H1 (cell line): Measurements from ENCODE around the gene MYLK. TPM values are rescaled to one million over a fixed set of nuclear protein-coding genes. Genes with fewer than 3 reads are reported as not detected.

Experiments
- CTCF ChIA-PET: fragments of 300-600 bp; sonication (Branson Sonifier 250); formaldehyde crosslinking; loops from one replicate; lab custom pipeline; 2021; ENCODE audit not compliant: partially characterized antibody; lab: Charles Lee
- POLR2A ChIA-PET: fragments of 300-600 bp; sonication (Branson Sonifier 250); formaldehyde crosslinking; loops from one replicate; lab custom pipeline; 2021; ENCODE audit warnings: inconsistent platforms; ENCODE audit not compliant: partially characterized antibody; lab: Charles Lee
- DNase-seq, 2 experiments: peaks; one replicate each; pipeline versions ENCODE4 v3.0.0 to v3.0.0-alpha.2; 2010 to 2022; ENCODE audit warnings: low spot score in 2 of 2, low read depth in 1 of 2, mixed read lengths in 1 of 2
- FAIRE-seq: peaks from 2 replicates; lab custom pipeline; 2011; peaks lifted over from hg19 to GRCh38; lab: Jason Lieb, UNC
- H2AFZ ChIP-seq: 2 replicates; pipeline ENCODE4 v1.8.1; 2012; ENCODE audit warnings: low read length, inconsistent platforms
- H2AK5ac ChIP-seq: 2 replicates; pipeline ENCODE4 v1.6.1; 2013; ENCODE audit warnings: low read depth, low read length
- H2BK120ac ChIP-seq: replicated peaks from 2 replicates; pipeline ENCODE3; 2013; ENCODE audit warnings: low read depth, low read length, inconsistent platforms
- H2BK12ac ChIP-seq: 2 replicates; pipeline ENCODE4 v1.6.1; 2013; ENCODE audit warnings: low read depth, low read length
- H2BK15ac ChIP-seq: 2 replicates; pipeline ENCODE4 v1.6.1; 2013; ENCODE audit warnings: low read length
- H2BK20ac ChIP-seq: 2 replicates; pipeline ENCODE4 v1.6.1; 2013; ENCODE audit warnings: low read length
- H2BK5ac ChIP-seq: 2 replicates; pipeline ENCODE4 v1.6.1; 2013; ENCODE audit warnings: low read depth, low read length
- H3K14ac ChIP-seq: 2 replicates; pipeline ENCODE4 v1.6.1; 2013; ENCODE audit warnings: inconsistent platforms; ENCODE audit not compliant: insufficient read length
- H3K18ac ChIP-seq: 2 replicates; pipeline ENCODE4 v1.6.1; 2013; ENCODE audit warnings: low read length; ENCODE audit errors: extremely low read depth
- H3K23ac ChIP-seq: 2 replicates; pipeline ENCODE4 v1.6.1; 2013; ENCODE audit warnings: inconsistent platforms; ENCODE audit not compliant: insufficient read length
- H3K23me2 ChIP-seq: 2 replicates; pipeline ENCODE4 v1.6.1; 2013; ENCODE audit warnings: low read depth, low read length
- H3K27ac ChIP-seq: 2 replicates; pipeline ENCODE4 v1.6.1; 2011; ENCODE audit warnings: low read depth, low read length, inconsistent platforms
- H3K27me3 ChIP-seq, 4 experiments: replicated peaks in 1 of 4; 1 replicate in 1 of 4; 2 replicates in 3 of 4; pipeline versions ENCODE4 v1.6.1 to v1.8.1; 2011 to 2013; ENCODE audit warnings: low read length in 3 of 4, mild to moderate bottlenecking in 3 of 4, inconsistent platforms in 2 of 4, mixed read lengths in 2 of 4, moderate library complexity in 1 of 4; ENCODE audit not compliant: control insufficient read depth in 3 of 4, insufficient read depth in 3 of 4; ENCODE audit errors: extremely low read depth in 1 of 4
- H3K36me3 ChIP-seq, 4 experiments: 2 replicates each; pipeline versions ENCODE4 v1.6.1 to v1.8.1; 2011 to 2013; ENCODE audit warnings: mild to moderate bottlenecking in 4 of 4, low read length in 3 of 4, moderate library complexity in 2 of 4, control low read depth in 1 of 4, inconsistent platforms in 1 of 4; ENCODE audit not compliant: insufficient read depth in 4 of 4, control insufficient read depth in 2 of 4
- H3K4ac ChIP-seq: replicated peaks from 2 replicates; pipeline ENCODE3; 2013; ENCODE audit warnings: low read length, low read depth, mixed read lengths, inconsistent platforms; ENCODE audit not compliant: insufficient read length
- H3K4me1 ChIP-seq, 4 experiments: replicated peaks in 1 of 4; 1 replicate in 1 of 4; 2 replicates in 3 of 4; pipeline versions ENCODE4 v1.6.1 to v1.8.1; 2011 to 2013; ENCODE audit warnings: low read length in 3 of 4, inconsistent platforms in 2 of 4, mixed read lengths in 1 of 4; ENCODE audit not compliant: insufficient read depth in 4 of 4, control insufficient read depth in 3 of 4
- H3K4me2 ChIP-seq, 2 experiments: 2 replicates each; pipeline versions ENCODE4 v1.6.1 to v1.8.1; 2011 to 2013; ENCODE audit warnings: low read depth in 2 of 2, low read length in 2 of 2, control low read depth in 1 of 2, inconsistent platforms in 1 of 2, mild to moderate bottlenecking in 1 of 2; ENCODE audit not compliant: insufficient read depth in 1 of 2
- H3K4me3 ChIP-seq, 4 experiments: fragments of 200-600, 300-600 bp in 1 of 4; sonication (generic), shearing (Covaris generic), sonication (Bioruptor Twin) in 1 of 4; 2 replicates each; pipeline versions ENCODE4 v1.5.1 to v1.8.1; 2011 to 2016; ENCODE audit warnings: low read length in 4 of 4, low read depth in 3 of 4, control low read depth in 2 of 4, inconsistent platforms in 2 of 4, mild to moderate bottlenecking in 2 of 4, mixed read lengths in 1 of 4, moderate library complexity in 1 of 4; ENCODE audit not compliant: insufficient read depth in 2 of 4; ENCODE audit errors: extremely low read depth in 1 of 4
- H3K56ac ChIP-seq: replicated peaks from 2 replicates; pipeline ENCODE3; 2013; ENCODE audit warnings: low read depth, mild to moderate bottlenecking, mixed read lengths, low read length, inconsistent platforms; ENCODE audit not compliant: insufficient read length
- H3K79me1 ChIP-seq: 2 replicates; pipeline ENCODE4 v1.6.1; 2013; ENCODE audit warnings: low read depth, low read length, control low read depth
- H3K79me2 ChIP-seq, 2 experiments: 2 replicates each; pipeline versions ENCODE4 v1.6.1 to v1.8.1; 2012 to 2013; ENCODE audit warnings: low read length in 2 of 2, mild to moderate bottlenecking in 2 of 2, inconsistent platforms in 1 of 2; ENCODE audit not compliant: insufficient read depth in 2 of 2, control insufficient read depth in 1 of 2
- H3K9ac ChIP-seq, 4 experiments: replicated peaks in 1 of 4; 1 replicate in 1 of 4; 2 replicates in 3 of 4; pipeline versions ENCODE4 v1.6.1 to v1.8.1; 2011 to 2013; ENCODE audit warnings: low read depth in 3 of 4, low read length in 3 of 4, control low read depth in 2 of 4, mild to moderate bottlenecking in 2 of 4, moderate library complexity in 2 of 4, inconsistent platforms in 1 of 4; ENCODE audit errors: extremely low read depth in 1 of 4
- H3K9me3 ChIP-seq, 2 experiments: 2 replicates each; pipeline versions ENCODE4 v1.6.1 to v1.8.1; 2012 to 2013; ENCODE audit warnings: mild to moderate bottlenecking in 2 of 2, moderate library complexity in 2 of 2, control low read depth in 1 of 2, inconsistent platforms in 1 of 2, low read depth in 1 of 2, low read length in 1 of 2, mixed read lengths in 1 of 2; ENCODE audit not compliant: insufficient read depth in 2 of 2
- H4K20me1 ChIP-seq, 2 experiments: replicated peaks in 1 of 2; 2 replicates each; pipeline versions ENCODE3 to v1.8.1; 2011 to 2013; ENCODE audit warnings: inconsistent platforms in 2 of 2, low read length in 2 of 2, mild to moderate bottlenecking in 1 of 2; ENCODE audit not compliant: insufficient read depth in 2 of 2, control insufficient read depth in 1 of 2
- H4K5ac ChIP-seq: 2 replicates; pipeline ENCODE4 v1.6.1; 2013; ENCODE audit warnings: low read length, low read depth, mixed read lengths, inconsistent platforms; ENCODE audit not compliant: insufficient read length
- H4K8ac ChIP-seq: 2 replicates; pipeline ENCODE4 v1.8.0; 2013; ENCODE audit warnings: mild to moderate bottlenecking, moderate library complexity, low read length, inconsistent platforms; ENCODE audit not compliant: insufficient read depth; ENCODE audit errors: extremely low read depth
- H4K91ac ChIP-seq: replicated peaks from 2 replicates; pipeline ENCODE3; 2013; ENCODE audit warnings: low read length, mixed read lengths, inconsistent platforms; ENCODE audit not compliant: insufficient read length
- EZH2 ChIP-seq: fragments of 200-600 bp; sonication (generic); IDR thresholded peaks from 2 replicates; pipeline ENCODE4 v1.7.1; 2012; ENCODE audit warnings: low read depth, mild to moderate bottlenecking, moderate library complexity, low read length, inconsistent platforms; ENCODE audit not compliant: severe bottlenecking
- NANOG ChIP-seq: IDR thresholded peaks from 2 replicates; pipeline ENCODE4 v1.6.1; 2011; ENCODE audit warnings: low read length, low read depth, mild to moderate bottlenecking, inconsistent platforms; ENCODE audit not compliant: insufficient read depth, poor library complexity, severe bottlenecking
- SUZ12 ChIP-seq: fragments of 200-600 bp; sonication (generic); IDR thresholded peaks from 2 replicates; pipeline ENCODE4 v1.6.1; 2012; ENCODE audit warnings: mild to moderate bottlenecking, inconsistent platforms, low read length, moderate library complexity, mixed read lengths
- TAF7 ChIP-seq: optimal IDR thresholded peaks from 2 replicates; pipeline ENCODE3; 2011; ENCODE audit warnings: low read depth, mild to moderate bottlenecking, inconsistent platforms, low read length, moderate library complexity, borderline replicate concordance
- TBP ChIP-seq: IDR thresholded peaks from 2 replicates; pipeline ENCODE4 v1.6.1; 2011; ENCODE audit warnings: low read depth, low read length, improper control_type of control experiment
- WGBS, 2 experiments: shearing (Covaris generic) in 1 of 2; methylation state at CpG; one replicate each; pipeline versions ENCODE4 v1.1.6 to v1.1.7; 2013 to 2015; ENCODE audit warnings: low lambda C conversion rate in 2 of 2, mixed read lengths in 2 of 2, inconsistent platforms in 1 of 2, low coverage in 1 of 2, missing lambda C conversion rate in 1 of 2; ENCODE audit not compliant: insufficient replicate concordance in 2 of 2, insufficient coverage in 1 of 2, insufficient read length in 1 of 2; ENCODE audit errors: extremely low coverage in 1 of 2, missing lambda C conversion rate in 1 of 2; 5-methylcytosine and 5-hydroxymethylcytosine counted together
- polyA plus RNA-seq, 7 experiments: library from polyadenylated mRNA; depleted of rRNA in 3 of 7; stranded (reverse) in 5 of 7; unstranded in 2 of 7; fragments of >200 nt in 5 of 7; fragments of 200-250 nt in 2 of 7; gene quantifications; 1 replicate in 5 of 7; 2 replicates in 1 of 7; 4 replicates in 1 of 7; pipeline versions ENCODE4 v1.2.1 to v1.2.3, GENCODE V29; 2011 to 2013; ENCODE audit warnings: missing spikeins in 2 of 7, mixed read lengths in 2 of 7
- total RNA-seq: library from RNA; stranded (reverse); fragmentation: NEBNext Ultra II Directional; extraction: Animal tissue kit (Norgen Biotek cat#: 25700); gene quantifications from 2 replicates; pipeline ENCODE4 v1.2.1, GENCODE V29; 2021

The MYLK gene
- total and polyA plus RNA-seq, 2 of the 8 experiments (the other 6 are each of a cell fraction or from before 2014, with no cell fraction given): 11.6 to 21.3 TPM

- FAIRE-seq: no peak
- peaks cover 0 to 2% of the 10 kb centered on the region in 2 experiments for H4K20me1 ChIP-seq
- no peak overlapping the region for H4K8ac ChIP-seq
- H4K91ac ChIP-seq: no peak overlapping the region
- TF ChIP-seq NANOG (no peak), TAF7 (no peak), TBP (no peak), EZH2 (no peak), SUZ12 (no peak)
- H3K4me3 ChIP-seq: no peak overlapping the region
- H3K23me2 ChIP-seq: no peaks in the 10 kb centered on the region; the same call in 1 of the 2 replicates
- POLR2A ChIA-PET: interaction anchor here (2.1 kb wide), 1 partner anchor 16 kb away, joined by 6 read pairs; the partner anchor contains the start of gene HACD2
- CTCF ChIA-PET: interaction anchor here (0.7 to 2.7 kb wide), 4 partner anchors 8 to 15 kb away, joined by 3 to 20 read pairs (median 4); no protein-coding TSS in a partner anchor
- H3K9me3 ChIP-seq: no peaks in the 10 kb centered on the region
- H3K4ac ChIP-seq: no peak overlapping the region
- no peak overlapping the region for H3K18ac ChIP-seq
- no peak overlapping the region for H2BK15ac ChIP-seq
- H2BK120ac ChIP-seq: no peak overlapping the region
- H3K4me1 ChIP-seq: 0 out of 7 replicates have a peak, but pooled peaks cover 0 to 4% (median 0%) of the 10 kb centered on the region in 4 experiments
- no peaks in the 10 kb centered on the region for H3K79me1 ChIP-seq
- 91% methylated on average over 7 of the region's 7 CpGs; no CpG with 5 or more reads in 1 of the 2 experiments for WGBS, 2 experiments
- no peak overlapping the region for H2BK20ac ChIP-seq
- no peak overlapping the region for H4K5ac ChIP-seq
- DNase-seq: no peak
- H3K4me2 ChIP-seq: no peak overlapping the region
- no peak overlapping the region for H2BK12ac ChIP-seq
- no peak overlapping the region for H2AK5ac ChIP-seq
- 0 out of 4 replicates have a peak, but pooled peaks cover 0 to 2% of the 10 kb centered on the region in 2 experiments for H3K79me2 ChIP-seq
- no peak overlapping the region for H3K27ac ChIP-seq
- H2AFZ ChIP-seq: no peak overlapping the region
- H3K23ac ChIP-seq: no peak overlapping the region
- no peak overlapping the region for H3K14ac ChIP-seq
- H3K36me3 ChIP-seq: no peaks in the 10 kb centered on the region
- H3K56ac ChIP-seq: no peak overlapping the region
- no peaks in the 10 kb centered on the region for H3K27me3 ChIP-seq
- no peak overlapping the region for H3K9ac ChIP-seq
- H2BK5ac ChIP-seq: no peak overlapping the region
Measured at GRCh38 chr3:123568034-123568433, 316.1 kb downstream of the MYLK start.
